Measurements from ENCODE around the gene MAP4K4. TPM values are rescaled to one million over a fixed set of nuclear protein-coding genes. Genes with fewer than 3 reads are reported as not detected.

The MAP4K4 gene
- total and polyA plus RNA-seq, 7 experiments from 2014 or later = 13.6 to 138 (median 121) TPM

GRCh38 chr2:101679037-101679726 lies 18.3 kb upstream of the MAP4K4 start:
- H3K4me1 Mint-ChIP-seq = peaks cover 0 to 6% (median 0%) of the 10 kb centered on the region in 7 donors
- H3K36me3 Mint-ChIP-seq = peaks cover 0 to 5% (median 0%) of the 10 kb centered on the region in 5 donors
- H3K4me3 ChIP-seq (ENCODE audit: low read length) = no peak overlapping the region
- no peak overlapping the region for H3K27ac Mint-ChIP-seq
- no peaks in the 10 kb centered on the region for H3K27me3 Mint-ChIP-seq
- H3K27ac ChIP-seq (ENCODE audit: low read depth, low read length) = no peak overlapping the region
- no peaks in the 10 kb centered on the region for H3K4me1 ChIP-seq (ENCODE audit: control insufficient read depth in 2 of 2, insufficient read depth in 2 of 2, low read length in 2 of 2)
- intact Hi-C loops (cut with micrococcal nuclease) = no loop called here
- H3K36me3 ChIP-seq (ENCODE audit: control insufficient read depth in 2 of 3, insufficient read depth in 3 of 3, low read length in 3 of 3) = no peaks in the 10 kb centered on the region
- H3K4me3 Mint-ChIP-seq = no peak overlapping the region
- POLR2A ChIA-PET = no interaction called here
- peaks cover 0 to 13% (median 0%) of the 10 kb centered on the region in 11 donors for H3K9me3 Mint-ChIP-seq
- H3K9me3 ChIP-seq (ENCODE audit: control insufficient read depth in 2 of 3, low read length in 3 of 3) = no peaks in the 10 kb centered on the region
- no peak for DNase-seq
- no peaks in the 10 kb centered on the region for H3K27me3 ChIP-seq (ENCODE audit: control insufficient read depth in 2 of 2, insufficient read depth in 2 of 2, low read length in 2 of 2)
- ATAC-seq = no peak
- CTCF ChIA-PET = no interaction called here

DNA sequence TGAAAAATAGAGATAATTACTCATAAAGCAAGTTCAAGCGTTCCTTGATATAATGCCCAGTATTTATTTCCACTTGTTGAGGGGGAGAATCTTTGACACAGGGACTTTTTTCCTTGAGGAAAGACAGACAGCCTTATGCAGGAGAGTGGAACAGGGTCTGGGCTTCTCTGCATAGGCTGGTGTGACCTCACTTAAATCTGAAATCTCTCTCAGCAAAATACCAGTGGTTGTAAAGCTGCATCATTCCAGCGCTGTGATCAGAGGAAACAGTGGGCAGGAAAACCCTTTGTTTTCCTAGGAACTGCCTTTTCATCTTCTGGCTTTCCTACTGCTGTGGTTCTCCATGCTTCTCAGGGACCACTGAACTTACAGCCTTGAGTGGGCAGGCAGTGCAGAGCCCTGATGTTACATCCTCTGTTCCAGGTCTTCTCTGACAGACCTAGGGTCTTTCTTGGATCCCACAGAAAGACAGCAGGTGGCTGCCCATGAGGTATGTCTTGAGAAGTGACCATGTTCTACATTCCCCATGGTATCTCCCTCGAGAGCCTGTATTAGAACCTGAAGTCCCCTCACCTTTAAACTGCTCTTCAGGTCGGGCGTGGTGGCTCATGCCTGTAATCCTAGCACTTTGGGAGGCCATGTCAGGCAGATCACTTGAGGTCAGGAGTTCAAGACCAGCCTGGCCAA lies 17.6 kb upstream of the MAP4K4 start:
- H3K9me3 ChIP-seq (ENCODE audit: control insufficient read depth in 2 of 3, low read length in 3 of 3) = no peaks in the 10 kb centered on the region
- H3K4me1 ChIP-seq (ENCODE audit: control insufficient read depth in 2 of 2, insufficient read depth in 2 of 2, low read length in 2 of 2) = no peaks in the 10 kb centered on the region
- Mint-ChIP-seq H3K4me3 (no peak overlapping the region), H3K27me3 (no peaks in the 10 kb centered on the region), H3K36me3 (peaks cover 0 to 5% (median 0%) of the 10 kb centered on the region in 5 donors), H3K4me1 (peaks cover 0 to 8% (median 0%) of the 10 kb centered on the region in 7 donors), H3K9me3 (peaks cover 0 to 13% (median 0%) of the 10 kb centered on the region in 11 donors), H3K27ac (no peak overlapping the region)
- ATAC-seq = no peak
- DNase-seq = no peak
- ChIA-PET CTCF (interaction anchor here (0.6 kb wide), 1 partner anchor 44 kb away, joined by 3 read pairs; no protein-coding TSS in a partner anchor), POLR2A (no interaction called here)
- H3K4me3 ChIP-seq (ENCODE audit: low read length) = no peak overlapping the region
- no peaks in the 10 kb centered on the region for H3K36me3 ChIP-seq (ENCODE audit: control insufficient read depth in 2 of 3, insufficient read depth in 3 of 3, low read length in 3 of 3)
- H3K27me3 ChIP-seq (ENCODE audit: control insufficient read depth in 2 of 2, insufficient read depth in 2 of 2, low read length in 2 of 2) = no peaks in the 10 kb centered on the region
- intact Hi-C loops (cut with micrococcal nuclease) = no loop called here
- no peak overlapping the region for H3K27ac ChIP-seq (ENCODE audit: low read depth, low read length)

GRCh38 chr2:101682311-101682710 lies 15.2 kb upstream of the MAP4K4 start:
- no peak overlapping the region for H3K4me3 Mint-ChIP-seq
- H3K9me3 Mint-ChIP-seq = peaks cover 0 to 10% (median 0%) of the 10 kb centered on the region in 11 donors
- no peak overlapping the region for H3K4me3 ChIP-seq (ENCODE audit: low read length)
- intact Hi-C loops (cut with micrococcal nuclease) = no loop called here
- no peaks in the 10 kb centered on the region for H3K27me3 ChIP-seq (ENCODE audit: control insufficient read depth in 2 of 2, insufficient read depth in 2 of 2, low read length in 2 of 2)
- no peaks in the 10 kb centered on the region for H3K36me3 ChIP-seq (ENCODE audit: control insufficient read depth in 2 of 3, insufficient read depth in 3 of 3, low read length in 3 of 3)
- CTCF ChIA-PET = no interaction called here
- H3K27me3 Mint-ChIP-seq = no peaks in the 10 kb centered on the region
- H3K4me1 Mint-ChIP-seq = peaks cover 0 to 2% (median 0%) of the 10 kb centered on the region in 7 donors
- H3K27ac Mint-ChIP-seq = no peak overlapping the region
- no peaks in the 10 kb centered on the region for H3K4me1 ChIP-seq (ENCODE audit: control insufficient read depth in 2 of 2, insufficient read depth in 2 of 2, low read length in 2 of 2)
- no peaks in the 10 kb centered on the region for H3K9me3 ChIP-seq (ENCODE audit: control insufficient read depth in 2 of 3, low read length in 3 of 3)
- POLR2A ChIA-PET = interaction anchor here (0.8 kb wide), 1 partner anchor 10 kb away, joined by 4 read pairs; no protein-coding TSS in a partner anchor
- ATAC-seq (no peak), DNase-seq (no peak)
- H3K36me3 Mint-ChIP-seq = peaks cover 0 to 5% (median 0%) of the 10 kb centered on the region in 5 donors
- no peak overlapping the region for H3K27ac ChIP-seq (ENCODE audit: low read depth, low read length)

- no peaks in the 10 kb centered on the region for H3K9me3 Mint-ChIP-seq
- Histone ChIP-seq H3K9me3 (ENCODE audit: control insufficient read depth in 2 of 3, low read length in 3 of 3) (no peaks in the 10 kb centered on the region), H3K4me3 (ENCODE audit: low read length) (no peak overlapping the region), H3K27me3 (ENCODE audit: control insufficient read depth in 2 of 2, insufficient read depth in 2 of 2, low read length in 2 of 2) (no peaks in the 10 kb centered on the region), H3K27ac (ENCODE audit: low read depth, low read length) (no peak overlapping the region), H3K36me3 (ENCODE audit: control insufficient read depth in 2 of 3, insufficient read depth in 3 of 3, low read length in 3 of 3) (no peaks in the 10 kb centered on the region), H3K4me1 (ENCODE audit: control insufficient read depth in 2 of 2, insufficient read depth in 2 of 2, low read length in 2 of 2) (no peaks in the 10 kb centered on the region)
- ChIA-PET CTCF (no interaction called here), POLR2A (no interaction called here)
- no peak overlapping the region for H3K4me3 Mint-ChIP-seq
- peaks cover 0 to 6% (median 0%) of the 10 kb centered on the region in 7 donors for H3K4me1 Mint-ChIP-seq
- no peak for DNase-seq
- no peaks in the 10 kb centered on the region for H3K36me3 Mint-ChIP-seq
- H3K27ac Mint-ChIP-seq = no peak overlapping the region
- no peaks in the 10 kb centered on the region for H3K27me3 Mint-ChIP-seq
- intact Hi-C loops (cut with micrococcal nuclease) = no loop called here
- no peak for ATAC-seq
These were observed 13.2 kb upstream of the MAP4K4 start for GRCh38 chr2:101684313-101684712.

- no peaks in the 10 kb centered on the region for H3K27me3 ChIP-seq (ENCODE audit: control insufficient read depth in 2 of 2, insufficient read depth in 2 of 2, low read length in 2 of 2)
- H3K4me3 ChIP-seq (ENCODE audit: low read length) = no peak overlapping the region
- peaks cover 13 to 31% (median 23%) of the 10 kb centered on the region in 7 donors for H3K4me1 Mint-ChIP-seq
- POLR2A ChIA-PET = no interaction called here
- H3K36me3 ChIP-seq (ENCODE audit: control insufficient read depth in 2 of 3, insufficient read depth in 3 of 3, low read length in 3 of 3) = no peaks in the 10 kb centered on the region
- no peak overlapping the region for H3K27ac ChIP-seq (ENCODE audit: low read depth, low read length)
- H3K36me3 Mint-ChIP-seq = peaks cover 0 to 4% (median 0%) of the 10 kb centered on the region in 5 donors
- CTCF ChIA-PET = interaction anchor here (0.6 kb wide), 1 partner anchor 119 kb away, joined by 6 read pairs; no protein-coding TSS in a partner anchor
- DNase-seq (no peak), ATAC-seq (no peak)
- H3K9me3 Mint-ChIP-seq = peaks cover 0 to 4% (median 0%) of the 10 kb centered on the region in 11 donors
- H3K9me3 ChIP-seq (ENCODE audit: control insufficient read depth in 2 of 3, low read length in 3 of 3) = no peaks in the 10 kb centered on the region
- intact Hi-C loops (cut with micrococcal nuclease) = no loop called here
- no peak overlapping the region for H3K4me3 Mint-ChIP-seq
- H3K27me3 Mint-ChIP-seq = peaks cover 0 to 2% (median 0%) of the 10 kb centered on the region in 5 donors
- H3K27ac Mint-ChIP-seq = no peak overlapping the region
- H3K4me1 ChIP-seq (ENCODE audit: control insufficient read depth in 2 of 2, insufficient read depth in 2 of 2, low read length in 2 of 2) = peaks cover 0 to 12% of the 10 kb centered on the region in 2 donors
These were observed 9.2 kb upstream of the MAP4K4 start for GRCh38 chr2:101688261-101688660.

DNA sequence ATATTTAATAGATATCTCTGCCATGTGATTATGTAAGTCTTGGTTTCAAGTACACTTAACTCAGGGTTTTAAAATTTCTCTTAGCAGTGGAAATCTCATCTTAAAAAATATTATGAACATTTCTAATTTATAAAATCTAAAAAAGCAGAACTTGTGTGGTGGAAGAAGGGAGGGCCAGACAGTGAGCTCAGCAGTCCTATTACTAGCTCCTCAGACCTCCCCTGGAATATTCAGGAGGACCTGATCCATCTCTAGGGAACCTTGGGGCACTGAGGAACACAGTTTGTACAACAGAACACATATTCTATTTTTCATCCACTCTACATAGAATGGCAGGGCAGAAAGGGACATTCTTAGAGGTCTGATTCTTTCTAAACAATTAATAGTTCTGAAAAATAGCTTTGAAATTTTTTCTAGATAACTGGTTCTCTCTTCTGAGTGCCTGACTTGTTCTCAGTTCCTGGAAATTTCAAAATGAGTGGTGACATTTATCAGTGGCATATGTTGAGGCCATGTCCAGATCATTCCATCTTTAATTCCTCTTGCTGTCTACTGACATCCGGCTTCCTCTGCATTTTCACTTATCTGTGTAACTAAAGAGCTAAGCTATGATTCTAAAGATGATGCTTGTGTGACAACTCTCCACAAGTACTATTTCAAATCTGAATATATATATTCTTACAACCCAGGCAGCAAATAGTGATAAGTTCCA lies 8.2 kb upstream of the MAP4K4 start:
- DNase-seq (no peak), ATAC-seq (no peak)
- Histone ChIP-seq H3K4me1 (ENCODE audit: control insufficient read depth in 2 of 2, insufficient read depth in 2 of 2, low read length in 2 of 2) (peaks cover 0 to 12% of the 10 kb centered on the region in 2 donors), H3K36me3 (ENCODE audit: control insufficient read depth in 2 of 3, insufficient read depth in 3 of 3, low read length in 3 of 3) (no peaks in the 10 kb centered on the region), H3K4me3 (ENCODE audit: low read length) (no peak overlapping the region), H3K27me3 (ENCODE audit: control insufficient read depth in 2 of 2, insufficient read depth in 2 of 2, low read length in 2 of 2) (no peaks in the 10 kb centered on the region), H3K27ac (ENCODE audit: low read depth, low read length) (no peak overlapping the region), H3K9me3 (ENCODE audit: control insufficient read depth in 2 of 3, low read length in 3 of 3) (no peaks in the 10 kb centered on the region)
- no peak overlapping the region for H3K4me3 Mint-ChIP-seq
- H3K4me1 Mint-ChIP-seq = peaks cover 17 to 36% (median 27%) of the 10 kb centered on the region in 7 donors
- peaks cover 0 to 2% (median 0%) of the 10 kb centered on the region in 5 donors for H3K27me3 Mint-ChIP-seq
- ChIA-PET CTCF (no interaction called here), POLR2A (interaction anchor here (0.9 to 1.3 kb wide), 4 partner anchors 10 to 361 kb away, joined by 3 to 5 read pairs (median 3); no protein-coding TSS in a partner anchor)
- intact Hi-C loops (cut with micrococcal nuclease) = no loop called here
- H3K27ac Mint-ChIP-seq = peak overlapping the region in 1 of 9 donors; percentile 65
- peaks cover 0 to 4% (median 0%) of the 10 kb centered on the region in 11 donors for H3K9me3 Mint-ChIP-seq
- peaks cover 0 to 5% (median 0%) of the 10 kb centered on the region in 5 donors for H3K36me3 Mint-ChIP-seq
